A549 (cell line): ENCODE results near the gene TSC2.

Experiments used
- HOXA7 ChIP-seq: fragments of 250-450 bp; sonication (Bioruptor Pico); IDR thresholded peaks from 2 replicates; pipeline ENCODE4 v1.5.0; 2020; ENCODE audit warnings: mild to moderate bottlenecking, moderate library complexity
- KDM1A ChIP-seq: fragments of 200-600 bp; sonication (generic); IDR thresholded peaks from 2 replicates; pipeline ENCODE4 v1.6.1; 2016; ENCODE audit warnings: low read depth, mild to moderate bottlenecking
- POLR2A ChIP-seq: IDR thresholded peaks from 2 replicates; pipeline ENCODE4 v1.6.1; 2012; ENCODE audit warnings: mild to moderate bottlenecking, low read length
- RAD21 ChIP-seq, 2 experiments: fragments of >200 bp in 1 of 2; sonication (Bioruptor Twin) in 1 of 2; formaldehyde crosslinking in 1 of 2; IDR thresholded peaks in 1 of 2; conservative IDR thresholded peaks in 1 of 2; 2 replicates in 1 of 2; 3 replicates in 1 of 2; pipeline ENCODE4 v1.6.1; 2012 to 2018; ENCODE audit warnings: inconsistent platforms in 1 of 2
- TF ChIP-seq, protein P1 (sequence below): fragments of >200 bp; sonication (Bioruptor Twin); formaldehyde crosslinking; IDR thresholded peaks from 3 replicates; pipeline ENCODE4 v1.5.1; 2016

DNA sequence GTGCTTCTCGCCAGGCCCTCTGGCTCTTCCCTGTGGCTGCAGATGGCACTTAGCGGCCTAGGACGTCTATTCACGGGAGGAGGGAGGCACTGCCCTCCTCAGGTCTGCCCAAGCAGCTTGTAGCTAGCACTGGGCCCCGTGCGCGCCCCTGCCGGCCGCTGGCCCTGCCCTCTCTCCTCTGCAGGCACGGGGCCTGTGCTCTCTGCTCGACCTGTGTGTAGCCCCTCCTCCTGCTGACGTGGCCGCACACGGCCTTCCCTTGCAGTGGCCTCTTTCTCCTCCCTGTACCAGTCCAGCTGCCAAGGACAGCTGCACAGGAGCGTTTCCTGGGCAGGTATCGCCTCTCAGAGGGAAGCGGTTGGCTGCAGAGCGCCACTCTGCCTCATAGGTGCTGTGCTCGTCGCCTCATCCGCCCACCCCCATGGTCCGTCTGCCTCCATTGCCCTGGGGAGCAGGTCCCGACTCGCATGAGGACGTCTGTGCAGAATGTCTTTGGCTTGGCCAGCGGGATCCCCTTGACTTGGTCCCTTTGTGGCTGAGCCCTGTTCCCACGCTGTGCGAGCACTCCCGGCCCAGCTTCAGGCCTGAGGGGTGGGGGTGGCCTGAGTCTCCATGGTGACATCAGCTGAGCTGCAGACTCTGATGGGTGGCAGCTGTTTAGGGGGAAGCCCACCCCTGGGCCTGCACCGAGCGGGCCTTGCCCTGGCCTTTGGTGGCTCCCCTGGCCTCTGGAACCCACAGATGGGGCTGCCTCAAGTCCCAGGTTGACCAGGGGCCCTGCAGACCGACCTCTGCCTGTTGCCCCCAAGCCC is 34.6 kb downstream of the TSC2 start:
- TF ChIP-seq RAD21 (conservative IDR thresholded peaks at IDR 0.05 in 1 of 2, IDR thresholded peaks at IDR 0.05 in 1 of 2) (no peak), HOXA7 (CRISPR knock-in tag) (no peak), KDM1A (no peak), POLR2A (no peak)
- TF ChIP-seq, protein P1, sequence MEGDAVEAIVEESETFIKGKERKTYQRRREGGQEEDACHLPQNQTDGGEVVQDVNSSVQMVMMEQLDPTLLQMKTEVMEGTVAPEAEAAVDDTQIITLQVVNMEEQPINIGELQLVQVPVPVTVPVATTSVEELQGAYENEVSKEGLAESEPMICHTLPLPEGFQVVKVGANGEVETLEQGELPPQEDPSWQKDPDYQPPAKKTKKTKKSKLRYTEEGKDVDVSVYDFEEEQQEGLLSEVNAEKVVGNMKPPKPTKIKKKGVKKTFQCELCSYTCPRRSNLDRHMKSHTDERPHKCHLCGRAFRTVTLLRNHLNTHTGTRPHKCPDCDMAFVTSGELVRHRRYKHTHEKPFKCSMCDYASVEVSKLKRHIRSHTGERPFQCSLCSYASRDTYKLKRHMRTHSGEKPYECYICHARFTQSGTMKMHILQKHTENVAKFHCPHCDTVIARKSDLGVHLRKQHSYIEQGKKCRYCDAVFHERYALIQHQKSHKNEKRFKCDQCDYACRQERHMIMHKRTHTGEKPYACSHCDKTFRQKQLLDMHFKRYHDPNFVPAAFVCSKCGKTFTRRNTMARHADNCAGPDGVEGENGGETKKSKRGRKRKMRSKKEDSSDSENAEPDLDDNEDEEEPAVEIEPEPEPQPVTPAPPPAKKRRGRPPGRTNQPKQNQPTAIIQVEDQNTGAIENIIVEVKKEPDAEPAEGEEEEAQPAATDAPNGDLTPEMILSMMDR = no peak
